ENCODE data around the gene HOXC10.

DNA sequence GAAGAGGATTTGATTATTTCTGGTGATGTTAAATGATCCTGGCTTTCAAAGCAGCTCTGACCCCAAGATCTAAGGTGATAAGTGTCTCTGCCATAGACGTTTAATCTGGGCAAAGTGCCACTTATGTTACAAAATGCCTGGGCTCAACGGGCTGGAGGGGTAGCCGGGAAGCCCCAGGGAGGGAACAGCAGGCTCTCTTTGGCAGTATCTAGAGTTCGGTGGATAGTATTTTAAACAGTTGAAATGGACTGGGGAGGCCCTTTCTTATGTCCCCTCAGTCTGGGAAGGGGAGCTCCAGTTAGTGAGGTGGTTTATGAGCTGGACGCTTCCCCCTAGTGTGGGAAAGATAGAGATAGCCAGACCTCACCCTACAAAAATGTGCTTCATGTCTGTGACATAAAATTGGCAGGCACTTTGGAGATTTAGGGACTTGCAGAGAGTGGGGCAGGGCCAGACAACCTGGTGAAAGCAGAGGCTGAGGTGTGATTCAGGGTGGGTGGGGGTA lies 17.5 kb upstream of the HOXC10 start:
- TF ChIP-seq EZH2 (IDR thresholded peaks at IDR 0.05) (no peak), POLR2AphosphoS5 (IDR thresholded peaks at IDR 0.05; ENCODE audit: borderline replicate concordance, low read depth, low read length) (no peak), FOXP2 (optimal IDR thresholded peaks at IDR 0.05; ENCODE audit: control extremely low read depth, extremely low read length, insufficient read depth) (no peak)

Data from SK-N-MC (cell line).